OCI-LY1 (cell line): ENCODE results near the gene ABCF3.

ENCODE experiments used
- H2AFZ ChIP-seq: fragments of 200-600 bp; sonication (generic), shearing (Covaris generic); 2 replicates; pipeline ENCODE4 v1.6.0; 2014; ENCODE audit warnings: antibody characterized with exemption, mild to moderate bottlenecking, low read length
- H3F3A ChIP-seq: fragments of 200-600 bp; sonication (generic), shearing (Covaris generic); 2 replicates; pipeline ENCODE4 v1.6.0; 2014; ENCODE audit warnings: mild to moderate bottlenecking, antibody characterized with exemption, low read length, moderate library complexity; ENCODE audit not compliant: insufficient read depth
- H3K27ac ChIP-seq: fragments of 200-600 bp; sonication (generic); 2 replicates; pipeline ENCODE4 v1.5.1; 2014; ENCODE audit warnings: low read length, mixed run types, mild to moderate bottlenecking, low read depth; ENCODE audit not compliant: poor library complexity, severe bottlenecking
- H3K27me3 ChIP-seq: fragments of 200-600 bp; sonication (generic); 2 replicates; pipeline ENCODE4 v1.6.0; 2014; ENCODE audit warnings: antibody characterized with exemption, mild to moderate bottlenecking, low read length, moderate library complexity; ENCODE audit not compliant: insufficient read depth
- H3K36me3 ChIP-seq: fragments of 200-600 bp; sonication (generic); 2 replicates; pipeline ENCODE4 v1.6.1; 2014; ENCODE audit warnings: mild to moderate bottlenecking, antibody characterized with exemption, low read length, moderate library complexity, mixed read lengths; ENCODE audit not compliant: insufficient read depth
- H3K4me1 ChIP-seq: fragments of 200-600 bp; sonication (generic); 2 replicates; pipeline ENCODE4 v1.5.1; 2014; ENCODE audit warnings: mild to moderate bottlenecking, low read length, moderate library complexity; ENCODE audit not compliant: insufficient read depth, severe bottlenecking
- H3K4me2 ChIP-seq: fragments of 200-600 bp; sonication (generic), shearing (Covaris generic); 2 replicates; pipeline ENCODE4 v1.6.1; 2014; ENCODE audit warnings: low read length
- H3K4me3 ChIP-seq: fragments of 200-600 bp; sonication (generic); 2 replicates; pipeline ENCODE4 v1.5.1; 2014; ENCODE audit warnings: low read length, low read depth, mild to moderate bottlenecking, mixed read lengths; ENCODE audit not compliant: poor library complexity, severe bottlenecking
- H3K79me2 ChIP-seq: fragments of 200-600 bp; shearing (Covaris generic); 2 replicates; pipeline ENCODE4 v1.6.1; 2016; ENCODE audit warnings: mixed run types, low read length, mixed read lengths; ENCODE audit not compliant: insufficient read depth
- H3K9ac ChIP-seq: fragments of 200-600 bp; sonication (generic), shearing (Covaris generic); 2 replicates; pipeline ENCODE4 v1.6.1; 2014; ENCODE audit warnings: mild to moderate bottlenecking, low read length, mixed read lengths
- H3K9me2 ChIP-seq: fragments of 200-600 bp; sonication (generic), shearing (Covaris generic); 2 replicates; pipeline ENCODE4 v1.6.1; 2014; ENCODE audit warnings: low read depth, mild to moderate bottlenecking, low read length, mixed read lengths
- H3K9me3 ChIP-seq: fragments of 200-600 bp; shearing (Covaris generic); 2 replicates; pipeline ENCODE4 v1.6.1; 2014; ENCODE audit warnings: low read length, mixed read lengths
- H4K20me1 ChIP-seq: fragments of 200-600 bp; sonication (generic), shearing (Covaris generic); 2 replicates; pipeline ENCODE4 v1.6.0; 2016; ENCODE audit warnings: mild to moderate bottlenecking, low read length; ENCODE audit not compliant: insufficient read depth
- CTCF ChIP-seq: fragments of 200-600 bp; sonication (generic), shearing (Covaris generic); IDR thresholded peaks from 2 replicates; pipeline ENCODE4 v1.5.1; 2017; ENCODE audit warnings: mild to moderate bottlenecking, antibody characterized with exemption, low read length, moderate library complexity, mixed read lengths
- EZH2 ChIP-seq: fragments of 200-600 bp; sonication (generic), shearing (Covaris generic); IDR thresholded peaks from 2 replicates; pipeline ENCODE4 v1.8.0; 2017; ENCODE audit warnings: borderline replicate concordance, mixed run types, mild to moderate bottlenecking, antibody characterized with exemption, low read length, moderate library complexity, mixed read lengths

Gene ABCF3

GRCh38 chr3:184175981-184176376 lies 10.0 kb upstream of the ABCF3 start:
- no peak overlapping the region for H3K27ac ChIP-seq
- H3K4me2 ChIP-seq: peak overlapping the region; percentile 91
- H3K9ac ChIP-seq: peak overlapping the region; percentile 89
- no peak for TF ChIP-seq EZH2
- no peak for TF ChIP-seq CTCF
- no peaks in the 10 kb centered on the region for H3K27me3 ChIP-seq
- no peaks in the 10 kb centered on the region for H3K9me2 ChIP-seq
- H3K9me3 ChIP-seq: no peaks in the 10 kb centered on the region
- no peak overlapping the region for H2AFZ ChIP-seq
- H3K4me3 ChIP-seq: peak overlapping the region; percentile 85
- H3F3A ChIP-seq: no peaks in the 10 kb centered on the region
- H3K36me3 ChIP-seq: peaks cover 54% of the 10 kb centered on the region
- no peaks in the 10 kb centered on the region for H4K20me1 ChIP-seq
- H3K4me1 ChIP-seq: peaks cover 26% of the 10 kb centered on the region
- H3K79me2 ChIP-seq: peaks cover 16% of the 10 kb centered on the region

- H3K36me3 ChIP-seq: peaks cover 54% of the 10 kb centered on the region
- no peaks in the 10 kb centered on the region for H3F3A ChIP-seq
- H3K4me2 ChIP-seq: peak overlapping the region; percentile 91
- no peak overlapping the region; the same call in 1 of the 2 replicates for H3K9ac ChIP-seq
- H3K9me3 ChIP-seq: no peaks in the 10 kb centered on the region
- peaks cover 16% of the 10 kb centered on the region for H3K79me2 ChIP-seq
- H3K4me3 ChIP-seq: peak overlapping the region; percentile 85
- peaks cover 26% of the 10 kb centered on the region for H3K4me1 ChIP-seq
- no peaks in the 10 kb centered on the region for H3K9me2 ChIP-seq
- H3K27me3 ChIP-seq: no peaks in the 10 kb centered on the region
- H2AFZ ChIP-seq: no peak overlapping the region
- H3K27ac ChIP-seq: no peak overlapping the region
- no peaks in the 10 kb centered on the region for H4K20me1 ChIP-seq
- TF ChIP-seq EZH2 (no peak), CTCF (no peak)
Observed at GRCh38 chr3:184176377-184177330, 9.3 kb upstream of the ABCF3 start.

GRCh38 chr3:184177331-184177731 lies 8.7 kb upstream of the ABCF3 start:
- Histone ChIP-seq H4K20me1 (no peaks in the 10 kb centered on the region), H3K27ac (no peak overlapping the region), H3K9ac (no peak overlapping the region), H3K4me3 (no peak overlapping the region), H3K9me2 (no peaks in the 10 kb centered on the region), H2AFZ (no peak overlapping the region), H3K36me3 (peaks cover 56% of the 10 kb centered on the region), H3K4me1 (peaks cover 26% of the 10 kb centered on the region), H3K4me2 (no peak overlapping the region), H3K79me2 (peaks cover 16% of the 10 kb centered on the region), H3F3A (no peaks in the 10 kb centered on the region), H3K27me3 (no peaks in the 10 kb centered on the region), H3K9me3 (no peaks in the 10 kb centered on the region)
- TF ChIP-seq EZH2 (no peak), CTCF (no peak)
